Liver (tissue), 9 donors: ENCODE data around the gene KDM2A. TPM values are rescaled to one million over a fixed set of nuclear protein-coding genes. Genes with fewer than 3 reads are reported as not detected.

Experiments
- DNase-seq: peaks from one replicate; pipeline ENCODE4 v3.0.0-alpha.2; 2017; ENCODE audit warnings: low spot score
- H3K27ac ChIP-seq, 2 donors: one replicate each; pipeline ENCODE4 v1.7.0; 2013; ENCODE audit warnings: inconsistent platforms in 2 of 2, low read length in 2 of 2, control low read depth in 1 of 2, low read depth in 1 of 2, mild to moderate bottlenecking in 1 of 2
- H3K27me3 ChIP-seq, 4 donors: one replicate each; pipeline versions ENCODE4 v1.6.1 to v1.7.0; 2013; ENCODE audit warnings: low read length in 3 of 4, inconsistent platforms in 1 of 4, mild to moderate bottlenecking in 1 of 4, moderate library complexity in 1 of 4; ENCODE audit not compliant: control insufficient read depth in 4 of 4, insufficient read depth in 4 of 4
- H3K36me3 ChIP-seq, 4 donors: one replicate each; pipeline versions ENCODE4 v1.6.1 to v1.7.0; 2013; ENCODE audit warnings: low read length in 3 of 4, mild to moderate bottlenecking in 3 of 4, low read depth in 1 of 4, moderate library complexity in 1 of 4; ENCODE audit not compliant: control insufficient read depth in 4 of 4, insufficient read depth in 3 of 4
- H3K4me1 ChIP-seq, 4 donors: one replicate each; pipeline versions ENCODE4 v1.6.1 to v1.7.0; 2013; ENCODE audit warnings: low read length in 3 of 4, mild to moderate bottlenecking in 3 of 4, moderate library complexity in 1 of 4; ENCODE audit not compliant: control insufficient read depth in 4 of 4, insufficient read depth in 4 of 4
- H3K4me3 ChIP-seq, 3 donors: one replicate each; pipeline versions ENCODE4 v1.6.1 to v1.7.0; 2013; ENCODE audit warnings: low read length in 3 of 3, control low read depth in 1 of 3, low read depth in 1 of 3, mild to moderate bottlenecking in 1 of 3
- H3K9ac ChIP-seq, 2 donors: one replicate each; pipeline ENCODE4 v1.7.0; 2013; ENCODE audit warnings: low read length in 2 of 2, mild to moderate bottlenecking in 2 of 2, moderate library complexity in 2 of 2, control low read depth in 1 of 2, low read depth in 1 of 2
- H3K9me3 ChIP-seq, 4 donors: one replicate each; pipeline versions ENCODE4 v1.6.1 to v1.7.0; 2013; ENCODE audit warnings: low read length in 3 of 4; ENCODE audit not compliant: control insufficient read depth in 4 of 4
- ATF3 ChIP-seq: IDR thresholded peaks from 2 replicates; pipeline ENCODE4 v1.6.1; 2016; ENCODE audit warnings: antibody characterized with exemption
- CTCF ChIP-seq: fragments of 150-350 bp; IDR thresholded peaks from 2 replicates; pipeline ENCODE4 v1.5.1; 2017; ENCODE audit warnings: improper control_type of control experiment, low read depth, low read length; ENCODE audit not compliant: missing input control
- EGR1 ChIP-seq, 2 donors: IDR thresholded peaks; 2 replicates each; pipeline ENCODE4 v1.6.1; 2016 to 2018; ENCODE audit warnings: antibody characterized with exemption in 2 of 2, low read depth in 2 of 2
- FOXA2 ChIP-seq: IDR thresholded peaks from 2 replicates; pipeline ENCODE4 v1.6.1; 2016; ENCODE audit warnings: antibody characterized with exemption
- GABPA ChIP-seq, 2 donors: IDR thresholded peaks in 1 of 2; conservative IDR thresholded peaks in 1 of 2; 2 replicates each; pipeline ENCODE4 v1.6.1; 2016; ENCODE audit warnings: antibody characterized with exemption in 2 of 2, mild to moderate bottlenecking in 1 of 2, moderate library complexity in 1 of 2
- HNF4A ChIP-seq, 2 donors: conservative IDR thresholded peaks; 2 replicates each; pipeline ENCODE4 v1.6.1; 2016; ENCODE audit warnings: antibody characterized with exemption in 2 of 2, mild to moderate bottlenecking in 2 of 2
- JUND ChIP-seq, 2 donors: IDR thresholded peaks; 2 replicates each; pipeline ENCODE4 v1.6.1; 2016; ENCODE audit warnings: antibody characterized with exemption in 2 of 2
- MAX ChIP-seq: IDR thresholded peaks from 2 replicates; pipeline ENCODE4 v1.6.1; 2016; ENCODE audit warnings: antibody characterized with exemption
- NR2F2 ChIP-seq: IDR thresholded peaks from 2 replicates; pipeline ENCODE4 v1.6.1; 2016; ENCODE audit warnings: antibody characterized with exemption
- RAD21 ChIP-seq, 2 donors: IDR thresholded peaks; 2 replicates each; pipeline ENCODE4 v1.6.1; 2016; ENCODE audit warnings: antibody characterized with exemption in 2 of 2, mild to moderate bottlenecking in 2 of 2
- REST ChIP-seq: IDR thresholded peaks from 2 replicates; pipeline ENCODE4 v1.6.1; 2016; ENCODE audit warnings: antibody characterized with exemption, mild to moderate bottlenecking
- RXRA ChIP-seq, 2 donors: IDR thresholded peaks; 2 replicates each; pipeline ENCODE4 v1.6.1; 2017 to 2018; ENCODE audit warnings: antibody characterized with exemption in 2 of 2, mild to moderate bottlenecking in 1 of 2
- SP1 ChIP-seq: IDR thresholded peaks from 2 replicates; pipeline ENCODE4 v1.6.1; 2018; ENCODE audit warnings: antibody characterized with exemption, mild to moderate bottlenecking
- TAF1 ChIP-seq: conservative IDR thresholded peaks from 2 replicates; pipeline ENCODE4 v1.6.1; 2016; ENCODE audit warnings: antibody characterized with exemption, mild to moderate bottlenecking
- YY1 ChIP-seq: IDR thresholded peaks from 2 replicates; pipeline ENCODE4 v1.6.1; 2016; ENCODE audit warnings: antibody characterized with exemption, mild to moderate bottlenecking
- ZBTB33 ChIP-seq: IDR thresholded peaks from 2 replicates; pipeline ENCODE4 v1.6.1; 2016; ENCODE audit warnings: antibody characterized with exemption
- WGBS: extraction: QIAGEN DNeasy Blood & Tissue Kit; methylation state at CpG from one replicate; pipeline ENCODE4 v1.1.7; 2013; 5-methylcytosine and 5-hydroxymethylcytosine counted together
- polyA plus RNA-seq, 2 donors: library from polyadenylated mRNA; stranded (reverse) in 1 of 2; unstranded in 1 of 2; fragments of 200-250 nt in 1 of 2; fragments of >200 nt in 1 of 2; fragmentation: Nextera tagmentation in 1 of 2; extraction: Ambion mirVana in 1 of 2; gene quantifications; one replicate each; pipeline versions ENCODE4 v1.2.1 to v1.2.3, GENCODE V29; 2013 to 2015
- total RNA-seq, 2 donors: library from RNA; depleted of rRNA; stranded (reverse); fragments of >200 nt; gene quantifications; one replicate each; pipeline ENCODE4 v1.2.3, GENCODE V29; 2014
- donor health status: healthy.
- donor health status: healthy.
- donor health status: healthy.
- donor health status: healthy.
- donor health status: healthy.

KDM2A gene
- total and polyA plus RNA-seq, 4 donors: 8.3 to 44.9 (median 22.4) TPM

- peak overlapping the region; percentile 40 to 57 for H3K27ac ChIP-seq
- H3K9me3 ChIP-seq: no peaks in the 10 kb centered on the region
- TF ChIP-seq RXRA (IDR thresholded peaks at IDR 0.05) (peak in 1 of 2 donors; percentile 71), JUND (IDR thresholded peaks at IDR 0.05) (no peak), CTCF (peak; percentile 83), SP1 (peak; percentile 64), RAD21 (IDR thresholded peaks at IDR 0.05) (peak; percentile 85 to 92), FOXA2 (no peak), ATF3 (no peak), EGR1 (IDR thresholded peaks at IDR 0.05; ENCODE audit: low read depth in 2 of 2) (no peak), YY1 (peak; percentile 35), ZBTB33 (no peak), MAX (peak; percentile 53), TAF1 (no peak), GABPA (IDR thresholded peaks at IDR 0.05 in 1 of 2, conservative IDR thresholded peaks at IDR 0.05 in 1 of 2) (peak in 1 of 2 donors; percentile 26), REST (no peak), NR2F2 (peak; percentile 57), HNF4A (conservative IDR thresholded peaks at IDR 0.05) (peak in 1 of 2 donors; percentile 37)
- peak; percentile 82 for DNase-seq
- no peaks in the 10 kb centered on the region for H3K36me3 ChIP-seq
- H3K9ac ChIP-seq: peak overlapping the region in 1 of 2 donors; percentile 27
- H3K27me3 ChIP-seq: no peaks in the 10 kb centered on the region
- peaks cover 9 to 52% (median 32%) of the 10 kb centered on the region in 4 donors for H3K4me1 ChIP-seq
- WGBS: 56% methylated on average over 22 of the region's 22 CpGs
- H3K4me3 ChIP-seq: no peak overlapping the region
These were observed 143.9 kb downstream of the KDM2A start for GRCh38 chr11:67262731-67263675.
